Stomach (tissue), 4 donors: Measurements from ENCODE around the gene ZCWPW1.
"Not testable (repeated sequence)": the region's sequence is repeated elsewhere in the genome, so short reads cannot be mapped to it uniquely, and the experiment has no call there.

Source experiments
- CTCF ChIP-seq, 7 experiments: fragments of 450-650 bp in 4 of 7; fragments of 200-600 bp in 3 of 7; sonication (generic) in 3 of 7; IDR thresholded peaks; one replicate each; pipeline ENCODE4 v1.5.1; 2016 to 2019; ENCODE audit warnings: antibody characterized with exemption in 7 of 7, control low read depth in 2 of 7, mild to moderate bottlenecking in 1 of 7
- POLR2AphosphoS5 ChIP-seq, 3 donors: sonication (generic); formaldehyde crosslinking; IDR thresholded peaks; one replicate each; pipeline ENCODE4 v1.6.1; 2016; ENCODE audit warnings: antibody characterized with exemption in 3 of 3

- not testable (repeated sequence) for TF ChIP-seq CTCF, POLR2AphosphoS5 (IDR thresholded peaks at IDR 0.05)
Measured at GRCh38 chr7:100439244-100439643, 10.7 kb upstream of the ZCWPW1 start.
